HG03457 (cell line): ENCODE data around the gene HDDC2.

Experiments used
- ATAC-seq: cut with Tn5 transposase; IDR thresholded peaks from one replicate; pipeline ENCODE4 v1.9.1; 2021; ENCODE audit warnings: moderate number of reproducible peaks; ENCODE audit not compliant: unreplicated experiment

Gene HDDC2

DNA sequence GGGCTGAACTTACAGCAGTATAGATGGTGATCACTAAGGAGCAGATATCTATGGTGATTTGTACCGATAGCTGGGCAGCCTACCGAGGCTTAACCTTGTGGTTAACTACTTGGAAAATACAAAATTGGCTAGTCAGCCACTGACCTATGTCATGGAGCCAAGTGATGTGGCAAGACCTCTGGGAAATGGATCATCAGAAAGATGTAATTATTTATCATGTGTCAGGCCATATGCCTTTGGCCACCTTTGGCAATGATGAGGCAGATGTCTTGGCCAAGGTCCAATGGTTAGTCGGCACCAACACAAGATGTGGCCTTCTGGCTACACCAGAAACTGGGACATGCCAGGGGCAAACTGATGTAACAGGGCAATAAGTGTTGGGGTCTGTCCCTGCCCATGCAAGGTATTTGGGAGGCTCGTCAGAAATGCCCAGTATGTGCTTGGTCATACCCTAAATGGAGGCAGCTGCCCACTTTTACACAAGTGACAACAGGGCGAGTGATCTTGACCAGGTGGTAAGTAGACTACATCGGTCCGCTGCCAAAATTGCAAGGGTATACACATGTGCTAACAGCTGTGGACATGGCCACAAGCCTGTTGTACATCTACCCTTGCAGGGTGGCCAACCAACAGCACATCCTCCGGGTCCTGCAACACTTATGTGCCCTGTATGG lies 30.1 kb downstream of the HDDC2 start:
- no peak for ATAC-seq

DNA sequence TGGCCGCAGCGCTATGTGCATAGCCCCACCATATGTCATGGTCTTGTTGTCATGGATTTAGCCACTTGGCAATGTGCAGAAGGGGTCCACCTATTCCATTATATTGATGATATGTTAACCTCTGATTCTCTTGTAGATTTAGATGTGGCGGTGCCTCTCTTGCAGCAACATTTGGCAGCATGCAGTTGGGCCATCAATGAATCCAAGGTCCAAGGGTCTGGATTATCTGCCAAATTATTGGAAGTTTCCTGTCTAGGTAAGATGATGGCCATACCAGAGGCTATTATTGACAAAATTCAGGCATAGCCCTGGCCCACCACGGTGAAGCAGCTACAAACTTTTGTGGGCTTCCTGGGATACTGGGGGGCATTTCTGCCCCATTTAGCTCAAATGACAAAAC lies 31.4 kb downstream of the HDDC2 start:
- no peak for ATAC-seq

DNA sequence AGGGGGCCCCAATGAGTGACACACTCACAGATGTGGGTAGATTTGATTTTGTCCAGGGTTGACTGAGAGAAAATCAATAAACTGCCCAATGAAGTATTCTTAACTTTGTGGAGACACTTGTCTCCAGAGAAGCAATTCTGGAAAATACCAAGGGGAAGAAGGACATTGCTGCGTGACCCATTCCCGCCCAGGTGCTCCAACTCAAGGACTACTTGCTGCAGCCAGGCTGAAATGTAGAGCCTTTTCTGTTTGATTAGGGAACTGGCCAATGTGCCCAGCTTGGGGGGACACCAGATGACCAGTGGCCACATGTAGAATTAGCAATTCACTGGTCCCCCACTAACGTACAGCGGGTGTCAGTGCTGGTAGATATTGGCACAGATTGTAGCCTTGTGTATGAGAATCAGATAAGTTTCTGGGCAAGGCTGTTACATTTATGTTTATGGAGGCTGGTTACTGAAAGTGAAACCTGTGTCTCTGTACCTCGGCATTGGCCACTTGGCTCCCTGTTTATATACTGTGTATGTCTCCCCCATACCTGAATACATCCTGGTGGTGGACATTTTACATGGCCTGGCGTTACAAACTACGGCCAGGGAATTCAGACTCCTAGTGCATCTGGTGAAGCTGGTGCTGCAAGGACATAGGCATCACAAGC lies 32.3 kb downstream of the HDDC2 start:
- ATAC-seq, result no peak

DNA sequence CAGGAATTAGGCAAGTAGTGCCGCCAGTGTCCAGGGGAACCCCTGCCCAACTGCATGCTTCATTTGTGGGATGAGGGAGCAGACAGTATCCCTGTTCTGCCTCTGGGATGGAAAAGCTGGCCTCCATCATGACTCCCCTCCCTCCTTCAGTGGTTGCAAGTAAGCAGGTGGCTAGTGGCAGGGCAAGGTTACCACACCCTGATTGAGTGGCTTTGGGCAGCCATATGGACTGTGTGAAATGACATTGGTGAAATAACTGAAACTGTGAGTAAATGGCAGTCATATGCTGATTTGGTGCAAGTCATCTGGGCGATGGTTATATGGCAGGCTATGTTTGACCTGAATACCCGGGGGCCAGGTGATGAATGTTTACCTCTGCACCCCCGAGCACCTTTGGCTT lies 33.0 kb downstream of the HDDC2 start:
- ATAC-seq, result no peak

DNA sequence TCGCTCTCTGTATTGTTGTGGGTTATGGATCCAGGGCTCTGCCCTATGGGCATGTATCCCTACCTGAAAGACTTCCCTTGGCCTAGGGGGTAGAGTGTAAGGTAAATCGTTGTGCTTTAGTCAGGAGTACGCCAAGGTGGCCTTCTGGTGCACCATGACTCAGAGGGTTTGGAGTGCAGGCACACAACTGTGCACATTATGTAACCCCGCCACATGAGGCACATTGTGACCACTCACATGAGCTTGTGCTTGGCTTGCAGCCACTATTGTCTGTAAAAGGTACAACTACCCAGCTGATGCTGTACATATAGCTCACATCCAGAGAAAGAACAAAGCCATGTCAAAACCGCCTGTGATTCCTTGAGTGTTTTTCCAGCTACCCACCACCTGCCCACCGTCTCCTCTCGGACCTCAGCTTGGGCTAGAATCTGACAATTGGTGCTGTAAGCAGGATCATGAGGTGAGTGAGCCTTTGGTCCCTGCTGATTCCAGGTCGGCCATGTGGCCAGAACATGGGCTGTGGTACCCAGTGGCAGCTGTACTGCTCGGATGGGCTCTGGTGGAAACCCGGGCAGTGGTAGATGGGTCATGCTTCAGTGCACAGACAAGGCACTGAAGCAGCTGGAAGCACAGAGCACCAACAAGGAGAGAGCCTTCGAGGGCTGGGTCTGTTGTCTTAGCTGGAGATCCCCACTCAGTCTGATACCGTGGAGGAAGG lies 33.8 kb downstream of the HDDC2 start:
- ATAC-seq, result no peak

DNA sequence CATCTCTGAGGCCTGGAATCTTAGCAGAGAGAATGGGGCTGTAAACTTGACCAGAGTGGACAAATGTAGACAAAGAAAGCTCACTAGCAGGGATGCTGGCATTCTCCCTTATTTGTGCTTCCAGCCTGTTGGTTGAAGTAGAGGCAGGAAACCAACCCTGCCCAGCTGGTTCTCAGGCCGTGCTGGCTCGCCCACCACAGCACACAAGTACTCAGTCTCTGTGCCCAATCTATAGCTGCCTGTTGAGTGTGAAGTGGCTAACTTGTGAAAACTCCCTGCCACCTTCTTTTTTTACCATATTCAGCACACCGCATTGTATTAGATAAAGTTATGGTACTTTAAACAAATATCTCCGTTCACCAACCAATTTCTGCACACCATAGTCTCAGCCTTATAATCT lies 37.3 kb downstream of the HDDC2 start:
- ATAC-seq, result no peak

DNA sequence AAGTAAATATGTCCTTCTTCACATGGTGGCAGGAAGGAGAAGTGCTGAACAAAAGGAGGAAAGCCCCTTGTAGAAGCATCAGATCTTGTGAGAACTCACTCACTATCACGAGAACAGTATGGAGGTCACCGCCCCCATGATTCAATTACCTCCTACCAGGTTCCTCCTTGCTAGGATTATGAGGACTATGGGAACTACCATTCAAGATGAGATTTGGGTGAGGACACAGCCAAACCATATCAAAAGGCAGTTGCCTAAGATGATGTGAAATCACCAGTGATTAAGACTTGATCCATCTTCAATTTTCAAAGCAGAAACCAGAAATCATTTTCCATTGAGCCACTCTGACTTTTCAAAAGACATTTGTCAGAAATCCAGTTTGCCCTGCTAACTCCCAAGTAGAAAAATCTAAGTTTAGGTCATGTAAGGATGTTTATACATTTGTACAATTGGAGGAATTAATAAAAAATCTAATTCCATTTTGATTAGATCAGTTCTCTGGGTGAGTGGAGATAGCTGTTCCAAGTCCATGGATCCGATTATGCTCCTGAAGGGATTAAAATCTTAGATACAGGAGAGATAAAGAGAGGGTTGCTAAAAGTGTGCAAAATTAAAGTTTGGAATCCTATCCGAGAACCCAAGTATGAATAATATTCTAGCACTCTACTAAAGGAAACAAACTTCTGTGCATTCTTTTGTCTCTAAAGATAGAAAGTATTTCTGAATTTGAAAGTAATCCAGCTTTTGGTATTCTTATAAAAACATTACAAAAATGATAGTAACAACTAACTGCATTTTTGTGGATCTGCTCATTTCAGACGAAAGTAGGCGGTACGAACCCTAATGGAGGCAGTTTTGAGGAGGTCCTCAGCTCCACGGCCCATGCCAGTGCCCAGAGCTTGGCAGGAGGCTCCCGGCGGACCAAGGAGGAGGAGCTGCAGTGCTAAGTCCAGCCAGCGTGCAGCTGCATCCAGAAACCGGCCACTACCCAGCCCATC lies 39.5 kb downstream of the HDDC2 start:
- no peak for ATAC-seq

DNA sequence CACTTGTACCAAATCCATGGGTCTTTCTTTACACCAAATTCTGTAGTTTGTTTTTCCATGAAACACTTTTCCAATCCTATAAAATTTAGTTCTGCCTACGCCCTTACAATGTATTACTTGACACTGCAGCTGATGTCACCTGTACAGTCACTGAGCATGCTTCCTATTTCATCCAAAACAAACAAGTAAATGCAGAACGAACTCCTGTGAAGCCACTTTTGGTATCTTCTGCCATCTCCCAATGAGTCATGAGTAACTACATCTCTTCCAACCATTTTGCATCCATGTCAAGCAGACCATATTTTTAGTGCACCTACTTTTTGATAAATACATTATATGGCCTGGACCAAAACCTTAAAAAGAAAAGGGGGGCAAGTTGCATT lies 42.4 kb downstream of the HDDC2 start:
- ATAC-seq, result no peak

DNA sequence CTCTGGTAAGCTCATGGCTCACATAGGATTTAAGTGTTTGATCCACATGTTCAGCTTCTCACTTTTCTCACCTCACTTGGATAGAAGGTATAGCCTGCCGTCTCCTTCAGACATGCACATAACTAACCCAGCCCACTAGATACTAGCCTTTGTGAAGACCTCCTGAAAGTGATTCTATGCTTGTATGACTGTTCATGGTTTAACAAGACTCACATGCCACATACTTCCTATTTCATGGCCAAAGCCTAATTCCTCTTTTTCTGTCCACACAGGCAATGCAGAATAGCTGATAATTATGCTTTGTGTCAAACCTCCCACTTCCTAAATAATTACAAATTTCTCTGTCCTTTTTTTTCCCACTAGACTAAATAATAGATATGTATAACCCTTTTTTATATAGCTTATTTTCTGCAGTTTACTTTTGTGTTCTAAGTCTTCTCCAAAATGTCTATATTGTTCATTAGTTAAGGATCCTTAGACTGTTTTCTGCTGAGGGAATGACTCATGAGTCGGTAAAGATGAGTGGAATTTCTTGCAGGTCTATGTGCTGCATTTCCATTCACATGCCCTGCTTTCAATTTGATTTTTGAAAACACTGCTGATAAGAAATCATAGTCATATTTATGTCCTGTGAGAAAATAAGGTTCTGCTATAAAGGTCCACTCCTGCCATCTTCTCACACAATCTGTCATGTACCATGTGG lies 43.0 kb downstream of the HDDC2 start:
- ATAC-seq, result no peak

DNA sequence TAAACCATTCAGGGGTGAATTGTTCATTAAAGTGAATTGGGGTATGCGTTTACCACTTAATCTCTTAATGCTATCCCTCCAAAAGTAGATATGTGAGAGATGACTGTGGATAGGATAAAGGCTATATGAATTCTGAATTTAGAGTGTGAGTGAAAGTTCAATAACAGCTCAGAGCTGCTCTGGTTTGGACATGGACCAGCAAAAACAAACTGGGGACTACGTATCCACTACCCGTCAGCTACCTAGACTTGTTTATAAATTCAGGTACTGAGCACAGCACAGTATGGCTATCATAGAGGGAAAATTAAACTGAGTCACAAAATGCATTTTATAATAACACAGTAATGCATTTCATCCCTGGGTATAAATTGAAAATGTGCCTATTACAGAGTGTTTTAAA lies 44.4 kb downstream of the HDDC2 start:
- no peak for ATAC-seq

DNA sequence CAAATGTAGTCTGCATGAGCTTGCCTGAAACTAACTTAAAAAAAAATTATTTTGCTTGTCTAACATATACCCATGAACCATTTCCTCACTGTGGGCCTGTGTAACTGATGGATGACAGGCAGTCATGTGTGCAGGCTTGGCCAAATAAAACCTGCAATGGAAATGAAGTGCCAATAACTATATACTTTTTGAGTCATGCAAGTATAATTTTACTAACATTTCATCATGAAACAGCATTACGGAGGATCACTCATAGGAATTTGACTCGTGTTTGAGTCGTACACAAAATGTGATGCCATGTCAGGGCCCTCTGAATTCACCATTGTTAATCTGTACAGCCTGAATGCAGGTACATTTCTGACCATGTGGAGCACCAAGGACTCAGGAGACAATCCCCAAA lies 46.6 kb downstream of the HDDC2 start:
- no peak for ATAC-seq

DNA sequence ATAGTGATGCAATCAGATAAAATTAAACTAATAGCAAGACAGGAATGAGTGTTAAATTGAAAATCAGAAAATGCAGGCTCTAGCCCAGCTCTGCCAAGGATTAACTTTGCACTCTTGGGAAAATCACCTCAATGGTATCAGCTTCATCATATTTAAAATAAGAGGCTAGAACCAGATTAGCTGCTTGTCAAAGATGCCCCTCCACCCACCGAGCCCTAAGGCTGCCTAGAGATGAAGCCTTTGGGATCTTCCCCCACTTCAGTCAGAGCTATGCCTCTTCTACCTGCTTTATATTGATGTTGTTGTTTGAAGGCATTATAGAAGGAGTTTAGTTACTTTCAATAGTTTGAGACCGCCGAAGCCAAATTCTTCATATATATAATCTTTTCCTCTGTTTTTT lies 47.4 kb downstream of the HDDC2 start:
- ATAC-seq, result no peak

DNA sequence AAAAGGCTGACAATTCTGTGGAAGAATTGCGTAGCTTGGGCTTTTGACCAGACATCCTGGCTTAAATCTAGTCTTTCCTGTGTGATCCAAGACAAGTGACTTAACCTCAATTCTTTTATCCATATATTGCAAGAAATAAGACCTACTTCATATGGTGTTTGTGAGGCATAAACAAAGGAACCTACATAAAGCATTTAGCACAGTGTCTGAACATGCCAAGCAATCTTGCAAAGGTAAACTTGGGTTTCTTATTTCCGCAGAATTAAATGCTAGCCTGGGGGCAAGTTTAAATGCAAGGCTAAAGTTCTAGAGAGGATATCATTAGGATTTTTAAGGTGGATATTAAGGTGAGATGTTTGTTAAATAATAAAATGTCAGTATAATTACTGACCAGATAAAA lies 47.9 kb downstream of the HDDC2 start:
- no peak for ATAC-seq

DNA sequence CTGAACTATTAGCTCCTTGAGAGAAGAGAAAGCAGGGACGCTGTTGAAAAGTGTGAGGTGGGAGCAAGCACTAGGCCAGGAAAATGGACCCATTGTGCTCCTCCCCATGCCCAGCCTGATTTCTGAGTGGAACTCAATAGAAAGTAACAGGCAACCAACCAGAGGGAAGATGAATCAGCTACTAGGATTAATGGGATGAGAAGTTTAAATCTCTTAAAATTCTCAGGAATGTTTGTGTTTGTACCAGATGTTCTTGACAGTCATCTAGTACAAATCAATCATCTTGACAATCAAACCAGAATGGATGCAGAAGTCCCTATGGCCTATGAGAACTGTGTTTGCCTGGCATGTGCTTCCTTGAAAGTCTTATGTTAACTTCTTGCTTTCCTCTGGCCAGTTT lies 48.9 kb downstream of the HDDC2 start:
- no peak for ATAC-seq

DNA sequence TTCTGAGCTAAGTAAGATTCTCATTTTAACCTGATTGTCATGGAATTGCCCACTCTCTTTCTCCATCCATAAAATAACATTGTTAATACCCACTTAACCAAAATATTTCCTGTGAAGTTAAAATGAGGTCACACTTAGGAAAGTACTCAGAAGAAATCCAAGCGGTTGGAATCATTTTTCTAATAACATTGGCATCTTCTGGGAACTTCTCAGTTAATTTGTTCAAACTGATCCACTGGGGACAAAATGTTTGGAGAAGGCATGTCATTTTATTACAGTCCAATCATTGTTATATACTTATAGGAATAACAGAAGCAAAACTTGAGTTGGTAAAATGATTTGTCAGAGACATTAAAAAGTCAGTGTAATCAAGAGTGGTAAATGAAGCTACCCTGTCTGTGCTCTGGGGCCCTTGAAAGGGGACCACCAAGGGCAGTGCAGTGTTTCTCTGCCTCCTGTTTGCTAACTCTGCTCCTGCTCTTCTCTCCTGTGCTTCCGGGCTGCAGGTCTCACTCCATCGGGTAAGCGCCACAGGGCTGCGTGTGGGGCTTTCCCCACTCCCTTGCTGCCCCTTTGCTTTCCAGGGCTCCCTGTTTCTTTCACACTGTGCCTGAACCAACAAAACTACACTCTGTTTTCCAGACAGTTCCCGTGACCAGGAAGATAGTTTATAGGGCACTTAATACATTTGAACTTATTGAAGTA lies 50.1 kb downstream of the HDDC2 start:
- no peak for ATAC-seq

DNA sequence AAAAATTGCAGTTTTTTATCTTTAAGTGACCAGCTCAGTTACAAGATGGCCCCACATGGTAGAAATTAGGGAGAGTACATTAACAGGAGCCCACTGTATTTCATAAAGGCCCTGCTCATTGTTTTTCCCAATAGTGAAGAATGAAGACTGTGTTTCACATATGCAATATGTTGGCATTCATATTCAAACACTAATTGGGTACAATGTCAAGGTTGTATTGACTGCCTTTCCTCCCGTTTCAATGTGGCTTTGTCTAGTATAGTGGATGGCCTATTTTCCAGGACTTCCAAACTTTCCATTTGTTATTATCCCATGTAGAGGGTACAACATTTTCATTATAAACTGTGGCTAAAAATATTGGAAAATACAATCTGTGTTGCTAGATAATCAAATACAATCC lies 51.3 kb downstream of the HDDC2 start:
- no peak for ATAC-seq

DNA sequence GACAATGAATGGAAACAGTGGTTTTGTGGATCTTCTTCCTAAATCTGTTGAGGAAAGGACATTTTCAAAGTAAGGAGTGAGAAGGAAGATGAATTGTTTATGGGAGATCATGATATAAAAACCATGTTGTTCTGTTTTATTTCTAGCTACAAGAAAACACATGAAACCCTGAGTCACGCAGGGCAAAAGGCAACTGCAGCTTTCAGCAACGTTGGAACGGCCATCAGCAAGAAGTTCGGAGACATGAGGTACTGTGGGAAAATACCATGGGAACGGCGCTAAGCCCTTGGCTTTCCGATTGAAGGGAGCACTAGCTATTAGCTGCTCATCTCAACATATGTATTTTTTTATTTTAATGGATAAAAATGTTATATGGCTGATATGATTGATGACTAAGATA lies 53.6 kb downstream of the HDDC2 start:
- ATAC-seq, result no peak

DNA sequence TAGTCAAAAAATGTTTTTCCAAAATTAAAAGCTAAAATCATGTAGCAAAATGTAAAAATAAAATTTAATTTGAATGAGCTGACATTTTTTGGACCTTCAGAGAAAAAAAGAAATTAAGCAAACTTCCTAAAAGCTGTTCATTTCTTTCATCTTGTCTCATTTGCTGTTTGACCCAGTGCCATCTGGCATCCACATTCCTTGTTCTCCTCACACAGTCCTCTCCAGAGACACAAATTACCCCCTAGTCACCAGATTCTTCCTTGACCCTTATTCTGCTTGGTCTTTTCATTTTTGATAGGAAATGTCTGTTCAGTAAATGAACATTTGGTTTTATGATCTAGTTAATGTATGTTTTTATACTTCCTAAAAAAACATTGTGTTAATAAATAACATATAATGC lies 55.2 kb downstream of the HDDC2 start:
- ATAC-seq, result no peak

DNA sequence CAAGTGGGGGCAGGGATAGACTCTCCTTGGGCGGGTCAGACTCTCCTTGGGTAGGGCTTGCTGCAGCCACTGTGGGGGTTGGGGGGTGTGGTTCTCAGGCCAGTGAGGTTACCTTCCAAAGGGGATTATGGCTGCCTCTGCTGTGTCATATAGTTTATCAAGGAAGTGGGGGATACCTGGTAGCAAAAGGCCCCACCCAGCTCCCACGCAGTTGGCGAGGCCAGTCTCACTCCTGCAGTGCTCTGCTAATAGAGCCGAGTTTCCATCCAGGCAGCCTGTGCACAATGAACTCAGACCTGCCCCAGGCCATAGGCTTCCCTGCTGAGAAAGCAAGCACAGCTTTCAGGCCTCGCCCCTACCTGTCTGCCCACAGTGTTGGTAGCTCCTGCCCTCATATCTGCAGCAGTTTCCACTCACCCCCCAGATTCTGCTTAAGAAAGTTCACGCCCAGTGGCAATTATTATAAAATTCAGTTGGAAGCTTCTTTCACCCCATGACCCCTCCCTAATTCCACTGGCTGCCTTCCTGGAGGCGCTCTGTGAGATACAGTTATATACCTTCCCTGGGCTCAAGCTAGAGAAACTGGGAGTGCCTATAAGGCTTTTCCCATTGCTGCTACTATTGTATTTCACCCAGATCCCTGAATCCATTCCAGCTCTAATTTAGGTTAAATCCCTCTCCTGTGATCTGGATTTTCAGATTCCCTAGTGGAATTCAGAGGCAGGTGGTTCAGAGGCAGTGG lies 56.1 kb downstream of the HDDC2 start:
- ATAC-seq, result no peak
